HepG2 (cell line): ENCODE measurements around the gene TNFSF12. TPM values are rescaled to one million over a fixed set of nuclear protein-coding genes. Genes with fewer than 3 reads are reported as not detected.
A peak's percentile ranks its signal among the peaks of the same experiment; 100 is the strongest.

Experiments
- CHD4 ChIP-seq: fragments of 200-600 bp; sonication (generic); IDR thresholded peaks from 2 replicates; pipeline ENCODE4 v1.7.0; 2017; ENCODE audit warnings: mild to moderate bottlenecking, low read length, borderline replicate concordance
- ELF1 ChIP-seq: sonication (generic); formaldehyde crosslinking; IDR thresholded peaks from 2 replicates; pipeline ENCODE4 v1.4.0; 2020; ENCODE audit warnings: missing genetic modification reagents
- EZH2 ChIP-seq: conservative IDR thresholded peaks from 2 replicates; pipeline ENCODE4 v1.6.1; 2012; ENCODE audit warnings: mild to moderate bottlenecking, low read depth, low read length, moderate library complexity
- HMG20A ChIP-seq: IDR thresholded peaks from 2 replicates; pipeline ENCODE4 v1.6.1; 2016; ENCODE audit warnings: borderline replicate concordance
- HOXA9 ChIP-seq: sonication (generic); formaldehyde crosslinking; IDR thresholded peaks from 2 replicates; pipeline ENCODE4 v1.8.1; 2022; ENCODE audit warnings: missing genetic modification reagents, mild to moderate bottlenecking, moderate library complexity, borderline replicate concordance
- MAFG ChIP-seq: sonication (generic); formaldehyde crosslinking; IDR thresholded peaks from 2 replicates; pipeline ENCODE4 v1.5.1; 2020; ENCODE audit warnings: mild to moderate bottlenecking, missing genetic modification reagents
- NR2C2 ChIP-seq: sonication (generic); formaldehyde crosslinking; IDR thresholded peaks from 2 replicates; pipeline ENCODE4 v1.4.0; 2020; ENCODE audit warnings: missing genetic modification reagents, mild to moderate bottlenecking, moderate library complexity, borderline replicate concordance
- PAXIP1 ChIP-seq: sonication (generic); formaldehyde crosslinking; conservative IDR thresholded peaks from 2 replicates; pipeline ENCODE4 v1.4.0; 2020; ENCODE audit warnings: mild to moderate bottlenecking, missing genetic modification reagents, moderate library complexity
- RFX5 ChIP-seq: IDR thresholded peaks from 2 replicates; pipeline ENCODE4 v1.6.1; 2011; ENCODE audit warnings: low read depth, low read length, improper control_type of control experiment
- SIN3B ChIP-seq: fragments of 150-350 bp; IDR thresholded peaks from 2 replicates; pipeline ENCODE4 v1.6.1; 2014; ENCODE audit warnings: low read length
- SNRNP70 ChIP-seq: fragments of 200-400 bp; formaldehyde crosslinking; IDR thresholded peaks from 2 replicates; pipeline ENCODE4 v1.6.1; 2017; ENCODE audit warnings: mild to moderate bottlenecking, low read depth, low read length, moderate library complexity
- ZFP1 ChIP-seq: IDR thresholded peaks from 2 replicates; pipeline ENCODE4 v1.6.1; 2016
- ZNF17 ChIP-seq: sonication (generic); formaldehyde crosslinking; IDR thresholded peaks from 2 replicates; pipeline ENCODE4 v1.5.0; 2020; ENCODE audit warnings: mild to moderate bottlenecking, missing genetic modification reagents
- ZNF331 ChIP-seq: sonication (generic); formaldehyde crosslinking; IDR thresholded peaks from 2 replicates; pipeline ENCODE4 v1.4.0; 2020; ENCODE audit warnings: missing genetic modification reagents
- ZNF333 ChIP-seq: sonication (generic); formaldehyde crosslinking; IDR thresholded peaks from 2 replicates; pipeline ENCODE4 v1.4.0; 2020; ENCODE audit warnings: mild to moderate bottlenecking, missing genetic modification reagents, borderline replicate concordance
- ZNF430 ChIP-seq: sonication (generic); formaldehyde crosslinking; IDR thresholded peaks from 2 replicates; pipeline ENCODE4 v1.9.0; 2021; ENCODE audit warnings: mild to moderate bottlenecking, missing genetic modification reagents
- ZNF615 ChIP-seq: sonication (generic); formaldehyde crosslinking; IDR thresholded peaks from 2 replicates; pipeline ENCODE4 v1.5.0; 2020; ENCODE audit warnings: mild to moderate bottlenecking, missing genetic modification reagents, borderline replicate concordance
- ZNF790 ChIP-seq: sonication (generic); formaldehyde crosslinking; IDR thresholded peaks from 2 replicates; pipeline ENCODE4 v1.8.0; 2022; ENCODE audit warnings: missing genetic modification reagents, mild to moderate bottlenecking, borderline replicate concordance
- polyA plus RNA-seq, 8 experiments: library from polyadenylated mRNA; depleted of rRNA in 3 of 8; stranded (reverse) in 7 of 8; unstranded in 1 of 8; fragments of >200 nt; fragmentation: Illumina TruSeq in 4 of 8; extraction: Trizol in 4 of 8; gene quantifications; 2 replicates each; pipeline versions ENCODE4 v1.2.1 to v1.2.3, GENCODE V29; 2011 to 2016; ENCODE audit warnings: low read depth in 4 of 8, missing spikeins in 1 of 8, mixed read lengths in 1 of 8; ENCODE audit not compliant: insufficient read depth in 1 of 8
- total RNA-seq, 5 experiments: library from RNA; depleted of rRNA; stranded (reverse); fragments of >200 nt; fragmentation: Illumina TruSeq; extraction: Trizol; gene quantifications; 2 replicates each; pipeline ENCODE4 v1.2.3, GENCODE V29; 2016; ENCODE audit warnings: low read depth in 1 of 5
- TF ChIP-seq, protein P1 (sequence below): sonication (generic); formaldehyde crosslinking; IDR thresholded peaks from 2 replicates; pipeline ENCODE4 v1.4.0; 2020; ENCODE audit warnings: missing genetic modification reagents, mild to moderate bottlenecking, borderline replicate concordance
- TF ChIP-seq, protein P2 (sequence below): sonication (generic); formaldehyde crosslinking; IDR thresholded peaks from 2 replicates; pipeline ENCODE4 v1.8.0; 2022; ENCODE audit warnings: missing genetic modification reagents, mild to moderate bottlenecking, moderate library complexity, borderline replicate concordance

Gene TNFSF12
- total and polyA plus RNA-seq, 2 of the 13 experiments (the other 11 are each of a cell fraction or from before 2014, with no cell fraction given), result 0.93 to 7.2 TPM

GRCh38 chr17:7572588-7573323 lies 23.9 kb downstream of the TNFSF12 start (continued):
- TF ChIP-seq ZFP1 (CRISPR knock-in tag), result no peak
- TF ChIP-seq CHD4, result no peak
- no peak for TF ChIP-seq MAFG (CRISPR knock-in tag)
- TF ChIP-seq RFX5, result 0 out of 2 replicates have a peak, but pooled peaks have one; percentile 55
- no peak for TF ChIP-seq EZH2
- no peak for TF ChIP-seq SNRNP70
- peak; percentile 62 for TF ChIP-seq SIN3B
- no peak; the same call in 1 of the 2 replicates for TF ChIP-seq ZNF17 (CRISPR knock-in tag)
- TF ChIP-seq HOXA9, result peak; percentile 78; the same call in 1 of the 2 replicates
- TF ChIP-seq ZNF430 (CRISPR knock-in tag), result no peak; the same call in 1 of the 2 replicates
- TF ChIP-seq, protein P1, sequence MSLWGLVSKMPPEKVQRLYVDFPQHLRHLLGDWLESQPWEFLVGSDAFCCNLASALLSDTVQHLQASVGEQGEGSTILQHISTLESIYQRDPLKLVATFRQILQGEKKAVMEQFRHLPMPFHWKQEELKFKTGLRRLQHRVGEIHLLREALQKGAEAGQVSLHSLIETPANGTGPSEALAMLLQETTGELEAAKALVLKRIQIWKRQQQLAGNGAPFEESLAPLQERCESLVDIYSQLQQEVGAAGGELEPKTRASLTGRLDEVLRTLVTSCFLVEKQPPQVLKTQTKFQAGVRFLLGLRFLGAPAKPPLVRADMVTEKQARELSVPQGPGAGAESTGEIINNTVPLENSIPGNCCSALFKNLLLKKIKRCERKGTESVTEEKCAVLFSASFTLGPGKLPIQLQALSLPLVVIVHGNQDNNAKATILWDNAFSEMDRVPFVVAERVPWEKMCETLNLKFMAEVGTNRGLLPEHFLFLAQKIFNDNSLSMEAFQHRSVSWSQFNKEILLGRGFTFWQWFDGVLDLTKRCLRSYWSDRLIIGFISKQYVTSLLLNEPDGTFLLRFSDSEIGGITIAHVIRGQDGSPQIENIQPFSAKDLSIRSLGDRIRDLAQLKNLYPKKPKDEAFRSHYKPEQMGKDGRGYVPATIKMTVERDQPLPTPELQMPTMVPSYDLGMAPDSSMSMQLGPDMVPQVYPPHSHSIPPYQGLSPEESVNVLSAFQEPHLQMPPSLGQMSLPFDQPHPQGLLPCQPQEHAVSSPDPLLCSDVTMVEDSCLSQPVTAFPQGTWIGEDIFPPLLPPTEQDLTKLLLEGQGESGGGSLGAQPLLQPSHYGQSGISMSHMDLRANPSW (CRISPR knock-in tag), result no peak
- TF ChIP-seq ZNF615 (CRISPR knock-in tag), result peak; percentile 94; the same call in 1 of the 2 replicates
- TF ChIP-seq ZNF333 (CRISPR knock-in tag), result no peak; the same call in 1 of the 2 replicates
- TF ChIP-seq ELF1 (CRISPR knock-in tag), result no peak
- peak; percentile 36; the same call in 1 of the 2 replicates for TF ChIP-seq NR2C2
- TF ChIP-seq ZNF790 (CRISPR knock-in tag), result no peak
- TF ChIP-seq HMG20A (CRISPR knock-in tag), result no peak
- TF ChIP-seq ZNF331 (CRISPR knock-in tag), result no peak
- peak; percentile 6; the same call in 1 of the 2 replicates for TF ChIP-seq PAXIP1
- TF ChIP-seq, protein P2, sequence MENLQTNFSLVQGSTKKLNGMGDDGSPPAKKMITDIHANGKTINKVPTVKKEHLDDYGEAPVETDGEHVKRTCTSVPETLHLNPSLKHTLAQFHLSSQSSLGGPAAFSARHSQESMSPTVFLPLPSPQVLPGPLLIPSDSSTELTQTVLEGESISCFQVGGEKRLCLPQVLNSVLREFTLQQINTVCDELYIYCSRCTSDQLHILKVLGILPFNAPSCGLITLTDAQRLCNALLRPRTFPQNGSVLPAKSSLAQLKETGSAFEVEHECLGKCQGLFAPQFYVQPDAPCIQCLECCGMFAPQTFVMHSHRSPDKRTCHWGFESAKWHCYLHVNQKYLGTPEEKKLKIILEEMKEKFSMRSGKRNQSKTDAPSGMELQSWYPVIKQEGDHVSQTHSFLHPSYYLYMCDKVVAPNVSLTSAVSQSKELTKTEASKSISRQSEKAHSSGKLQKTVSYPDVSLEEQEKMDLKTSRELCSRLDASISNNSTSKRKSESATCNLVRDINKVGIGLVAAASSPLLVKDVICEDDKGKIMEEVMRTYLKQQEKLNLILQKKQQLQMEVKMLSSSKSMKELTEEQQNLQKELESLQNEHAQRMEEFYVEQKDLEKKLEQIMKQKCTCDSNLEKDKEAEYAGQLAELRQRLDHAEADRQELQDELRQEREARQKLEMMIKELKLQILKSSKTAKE (CRISPR knock-in tag), result peak; percentile 55
